ENCODE results near the gene OR2T2.
"Not testable (repeated sequence)": the region's sequence is repeated elsewhere in the genome, so short reads cannot be mapped to it uniquely, and the experiment has no call there.

Gene OR2T2

GRCh38 chr1:248434913-248435312 is 10.5 kb upstream of the OR2T2 start:
- not testable (repeated sequence) for H3K36me3 ChIP-seq (ENCODE audit: control insufficient read depth, insufficient read depth, low read length); H3K27ac ChIP-seq (ENCODE audit: low read depth, low read length); H3K4me1 ChIP-seq (ENCODE audit: control insufficient read depth, insufficient read depth, low read length); H3K4me3 ChIP-seq (ENCODE audit: low read length); H3K9ac ChIP-seq (ENCODE audit: low read length); H3K27me3 ChIP-seq (ENCODE audit: control insufficient read depth, insufficient read depth, low read length)

DNA sequence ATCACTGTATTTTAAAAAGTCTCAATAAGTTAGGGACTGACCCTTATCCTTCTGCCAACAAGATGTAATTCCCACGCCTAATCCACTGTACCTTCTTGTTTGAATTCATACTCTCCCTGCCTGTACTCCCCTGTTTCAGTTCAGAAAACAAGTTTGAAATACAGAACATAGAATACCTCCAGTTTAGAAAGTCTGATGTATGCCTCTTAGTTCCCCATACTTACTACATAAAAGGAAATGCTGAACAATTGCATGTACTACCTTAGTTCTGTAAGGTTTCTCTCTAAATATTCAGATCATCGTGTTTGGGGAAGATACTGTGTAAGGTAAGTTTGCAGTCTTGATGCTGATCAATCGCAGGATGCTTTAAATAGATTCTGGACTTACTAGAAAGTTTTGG is 9.1 kb upstream of the OR2T2 start:
- H3K4me3 ChIP-seq (ENCODE audit: low read length); H3K36me3 ChIP-seq (ENCODE audit: control insufficient read depth, insufficient read depth, low read length); H3K27me3 ChIP-seq (ENCODE audit: control insufficient read depth, insufficient read depth, low read length); H3K9ac ChIP-seq (ENCODE audit: low read length); H3K4me1 ChIP-seq (ENCODE audit: control insufficient read depth, insufficient read depth, low read length); H3K27ac ChIP-seq (ENCODE audit: low read depth, low read length): not testable (repeated sequence)

- not testable (repeated sequence) for H3K9ac ChIP-seq (ENCODE audit: low read length); H3K27me3 ChIP-seq (ENCODE audit: control insufficient read depth, insufficient read depth, low read length); H3K27ac ChIP-seq (ENCODE audit: low read depth, low read length); H3K36me3 ChIP-seq (ENCODE audit: control insufficient read depth, insufficient read depth, low read length); H3K4me3 ChIP-seq (ENCODE audit: low read length); H3K4me1 ChIP-seq (ENCODE audit: control insufficient read depth, insufficient read depth, low read length)
Measured at GRCh38 chr1:248438668-248439067, 6.8 kb upstream of the OR2T2 start.

- H3K9ac ChIP-seq (ENCODE audit: low read length); H3K36me3 ChIP-seq (ENCODE audit: control insufficient read depth, insufficient read depth, low read length); H3K27ac ChIP-seq (ENCODE audit: low read depth, low read length); H3K4me3 ChIP-seq (ENCODE audit: low read length); H3K4me1 ChIP-seq (ENCODE audit: control insufficient read depth, insufficient read depth, low read length); H3K27me3 ChIP-seq (ENCODE audit: control insufficient read depth, insufficient read depth, low read length): not testable (repeated sequence)
Measured at GRCh38 chr1:248439283-248439682, 6.2 kb upstream of the OR2T2 start.

DNA sequence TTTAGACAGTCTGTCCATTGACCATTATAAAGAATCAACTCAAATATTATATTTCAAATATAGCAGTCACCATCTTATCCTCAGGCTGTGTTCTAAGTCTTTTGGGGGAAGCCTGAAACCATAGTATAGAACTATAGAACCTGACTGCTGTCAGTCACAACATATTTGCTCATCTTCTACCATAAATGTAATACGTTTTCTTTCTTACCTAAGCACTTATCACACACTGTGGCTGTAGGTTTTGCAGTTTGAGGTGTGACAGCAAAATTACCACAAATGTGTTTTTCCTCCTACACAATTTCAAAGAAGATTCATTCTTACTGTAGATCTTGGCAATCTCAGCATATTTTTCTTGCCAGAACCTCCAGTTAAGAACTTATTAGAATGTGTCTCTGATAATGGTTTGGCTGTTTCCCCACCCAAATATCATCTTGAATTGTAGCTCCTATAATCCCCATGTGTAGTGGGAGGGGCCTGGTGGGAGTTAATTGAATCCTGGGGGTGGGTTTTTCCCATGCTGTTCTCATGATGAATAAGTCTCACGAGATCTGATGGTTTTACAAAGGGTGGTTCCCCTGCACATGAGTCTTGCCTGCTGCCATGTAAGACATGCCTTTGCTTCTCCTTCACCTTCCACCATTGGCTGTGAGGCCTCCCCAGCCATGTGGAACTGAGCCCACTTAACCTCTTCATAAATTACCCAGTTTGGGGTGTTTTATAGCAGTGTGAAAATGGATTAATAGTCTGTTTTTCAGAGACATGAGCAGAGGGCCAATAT is 2.7 kb upstream of the OR2T2 start:
- not testable (repeated sequence) for H3K36me3 ChIP-seq (ENCODE audit: control insufficient read depth, insufficient read depth, low read length); H3K4me1 ChIP-seq (ENCODE audit: control insufficient read depth, insufficient read depth, low read length); H3K9ac ChIP-seq (ENCODE audit: low read length); H3K27me3 ChIP-seq (ENCODE audit: control insufficient read depth, insufficient read depth, low read length); H3K27ac ChIP-seq (ENCODE audit: low read depth, low read length); H3K4me3 ChIP-seq (ENCODE audit: low read length)

DNA sequence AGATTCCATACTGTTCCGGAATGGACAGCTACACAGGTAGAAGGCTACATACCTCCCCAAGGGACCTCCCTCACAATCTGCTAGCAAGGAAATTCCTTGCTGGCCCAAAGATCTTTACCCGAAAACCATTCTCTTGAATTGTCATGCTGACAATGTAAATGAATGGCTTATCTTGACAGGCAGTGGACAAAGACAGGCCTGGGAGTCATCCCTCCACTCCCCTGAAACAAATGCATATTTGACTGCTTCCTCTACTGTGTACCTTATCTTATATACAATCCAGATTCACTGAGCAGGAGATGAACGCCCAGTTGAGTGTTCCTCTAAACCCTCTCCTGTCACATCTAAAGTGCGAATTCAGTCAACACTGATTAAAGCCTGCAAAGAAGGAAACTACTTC is 834 bp upstream of the OR2T2 start:
- H3K36me3 ChIP-seq (ENCODE audit: control insufficient read depth, insufficient read depth, low read length); H3K27ac ChIP-seq (ENCODE audit: low read depth, low read length); H3K27me3 ChIP-seq (ENCODE audit: control insufficient read depth, insufficient read depth, low read length); H3K4me1 ChIP-seq (ENCODE audit: control insufficient read depth, insufficient read depth, low read length); H3K9ac ChIP-seq (ENCODE audit: low read length); H3K4me3 ChIP-seq (ENCODE audit: low read length): not testable (repeated sequence)

GRCh38 chr1:248448409-248449074 is 3.1 kb downstream of the OR2T2 start:
- H3K27ac ChIP-seq (ENCODE audit: low read depth, low read length); H3K36me3 ChIP-seq (ENCODE audit: control insufficient read depth, insufficient read depth, low read length); H3K4me3 ChIP-seq (ENCODE audit: low read length); H3K27me3 ChIP-seq (ENCODE audit: control insufficient read depth, insufficient read depth, low read length); H3K4me1 ChIP-seq (ENCODE audit: control insufficient read depth, insufficient read depth, low read length); H3K9ac ChIP-seq (ENCODE audit: low read length): not testable (repeated sequence)

GRCh38 chr1:248449821-248450465 is 4.5 kb downstream of the OR2T2 start:
- H3K4me3 ChIP-seq (ENCODE audit: low read length); H3K36me3 ChIP-seq (ENCODE audit: control insufficient read depth, insufficient read depth, low read length); H3K27ac ChIP-seq (ENCODE audit: low read depth, low read length); H3K27me3 ChIP-seq (ENCODE audit: control insufficient read depth, insufficient read depth, low read length); H3K4me1 ChIP-seq (ENCODE audit: control insufficient read depth, insufficient read depth, low read length); H3K9ac ChIP-seq (ENCODE audit: low read length): not testable (repeated sequence)

- not testable (repeated sequence) for H3K27me3 ChIP-seq (ENCODE audit: control insufficient read depth, insufficient read depth, low read length); H3K4me1 ChIP-seq (ENCODE audit: control insufficient read depth, insufficient read depth, low read length); H3K4me3 ChIP-seq (ENCODE audit: low read length); H3K9ac ChIP-seq (ENCODE audit: low read length); H3K27ac ChIP-seq (ENCODE audit: low read depth, low read length); H3K36me3 ChIP-seq (ENCODE audit: control insufficient read depth, insufficient read depth, low read length)
Measured at GRCh38 chr1:248450466-248451145, 5.2 kb downstream of the OR2T2 start.

DNA sequence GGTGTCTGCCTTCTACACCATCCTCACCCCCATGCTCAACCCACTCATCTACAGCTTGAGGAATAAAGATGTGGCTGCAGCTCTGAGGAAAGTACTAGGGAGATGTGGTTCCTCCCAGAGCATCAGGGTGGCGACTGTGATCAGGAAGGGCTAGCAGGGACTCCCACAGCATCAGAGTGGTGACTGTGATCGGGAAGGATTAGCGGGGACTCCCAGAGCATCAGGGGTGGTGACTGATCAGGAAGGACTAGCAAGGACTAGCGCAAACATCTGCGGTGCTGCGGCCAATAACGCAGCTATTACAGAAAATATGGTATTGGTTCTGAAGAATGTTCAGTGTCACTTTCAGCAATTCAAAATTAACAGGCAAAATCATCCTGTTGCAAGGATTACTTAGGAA is 8.2 kb downstream of the OR2T2 start:
- not testable (repeated sequence) for H3K9ac ChIP-seq (ENCODE audit: low read length); H3K27ac ChIP-seq (ENCODE audit: low read depth, low read length); H3K4me3 ChIP-seq (ENCODE audit: low read length); H3K36me3 ChIP-seq (ENCODE audit: control insufficient read depth, insufficient read depth, low read length); H3K4me1 ChIP-seq (ENCODE audit: control insufficient read depth, insufficient read depth, low read length); H3K27me3 ChIP-seq (ENCODE audit: control insufficient read depth, insufficient read depth, low read length)

DNA sequence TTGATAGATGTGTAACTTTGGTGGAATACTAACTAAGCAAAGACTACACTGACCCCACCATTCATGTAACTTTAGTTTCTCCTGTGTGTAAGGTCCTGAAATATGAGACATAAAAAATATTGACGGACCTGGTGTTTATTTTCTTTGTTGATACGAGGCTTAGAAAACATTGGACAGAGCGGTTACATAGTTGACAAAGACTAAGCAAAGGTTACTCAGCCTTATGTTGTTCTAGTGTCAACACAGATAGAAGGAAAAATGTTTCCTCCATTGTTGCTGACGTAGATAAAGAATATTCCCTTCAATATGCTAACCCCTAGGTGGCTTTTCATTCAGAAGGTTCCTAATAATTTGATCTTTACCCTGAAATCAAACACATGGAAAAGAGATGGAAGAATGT is 9.6 kb downstream of the OR2T2 start:
- H3K4me3 ChIP-seq (ENCODE audit: low read length); H3K36me3 ChIP-seq (ENCODE audit: control insufficient read depth, insufficient read depth, low read length); H3K27ac ChIP-seq (ENCODE audit: low read depth, low read length); H3K4me1 ChIP-seq (ENCODE audit: control insufficient read depth, insufficient read depth, low read length); H3K27me3 ChIP-seq (ENCODE audit: control insufficient read depth, insufficient read depth, low read length); H3K9ac ChIP-seq (ENCODE audit: low read length): not testable (repeated sequence)

DNA sequence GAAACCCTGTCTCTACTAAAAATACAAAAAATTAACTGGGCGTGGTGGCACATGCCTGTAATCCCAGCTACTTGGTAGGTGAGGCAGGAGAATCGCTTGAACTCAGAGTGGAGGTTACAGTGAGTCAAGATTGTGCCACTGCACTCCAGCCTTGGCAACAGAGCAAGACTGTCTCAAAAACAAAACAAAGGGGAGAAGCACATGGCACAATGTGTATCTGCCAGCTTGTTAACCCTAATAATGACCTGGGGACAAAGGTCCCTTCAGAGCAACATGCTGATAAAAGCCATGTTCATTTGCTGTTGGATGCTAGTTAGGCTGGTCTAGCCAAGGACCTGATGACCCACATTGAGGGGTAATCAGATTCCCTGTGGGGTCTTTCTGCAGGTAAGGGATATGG is 11.2 kb downstream of the OR2T2 start:
- not testable (repeated sequence) for H3K4me3 ChIP-seq (ENCODE audit: low read length); H3K27ac ChIP-seq (ENCODE audit: low read depth, low read length); H3K36me3 ChIP-seq (ENCODE audit: control insufficient read depth, insufficient read depth, low read length); H3K27me3 ChIP-seq (ENCODE audit: control insufficient read depth, insufficient read depth, low read length); H3K9ac ChIP-seq (ENCODE audit: low read length); H3K4me1 ChIP-seq (ENCODE audit: control insufficient read depth, insufficient read depth, low read length)

Data from rectal smooth muscle tissue (tissue), 1 donor.